ENCODE data around the gene SLC22A8. TPM values are rescaled to one million over a fixed set of nuclear protein-coding genes. Genes with fewer than 3 reads are reported as not detected.

SLC22A8 gene
- total RNA-seq, 1 donor from 2014 or later = not detected

Other genes starting within 250 kb of the SLC22A8 start
- 20.1 and 20.2 TPM in 2 replicates for gene TAF6L, start 244.4 kb downstream of the SLC22A8 start, total RNA-seq
- gene TMEM179B, start 228.4 kb downstream of the SLC22A8 start, total RNA-seq = 32.9 and 36.3 TPM in 2 replicates
- gene TMEM223, start 223.8 kb downstream of the SLC22A8 start, total RNA-seq = 15.0 and 16.5 TPM in 2 replicates
- 133 and 147 TPM in 2 replicates for gene NXF1, start 210.4 kb downstream of the SLC22A8 start, total RNA-seq
- 28.1 and 33.5 TPM in 2 replicates for gene STX5, start 183.8 kb downstream of the SLC22A8 start, total RNA-seq
- gene TEX54, start 183.0 kb downstream of the SLC22A8 start, total RNA-seq = 0.79 and 2.0 TPM in 2 replicates
- gene WDR74, start 176.3 kb downstream of the SLC22A8 start, total RNA-seq = 145 and 153 TPM in 2 replicates
- 364 and 379 TPM in 2 replicates for gene SLC3A2, start 134.9 kb downstream of the SLC22A8 start, total RNA-seq
- gene CHRM1, start 94.5 kb downstream of the SLC22A8 start, total RNA-seq = not detected in 2 replicates
- gene SLC22A6, start 30.9 kb downstream of the SLC22A8 start, total RNA-seq = not detected in 2 replicates
- gene SLC22A24, start 128.4 kb upstream of the SLC22A8 start, total RNA-seq = not detected in 2 replicates
- gene SLC22A25, start 227.8 kb upstream of the SLC22A8 start, total RNA-seq = not detected in 2 replicates